ENCODE measurements around the gene KANK4.

The KANK4 gene

DNA sequence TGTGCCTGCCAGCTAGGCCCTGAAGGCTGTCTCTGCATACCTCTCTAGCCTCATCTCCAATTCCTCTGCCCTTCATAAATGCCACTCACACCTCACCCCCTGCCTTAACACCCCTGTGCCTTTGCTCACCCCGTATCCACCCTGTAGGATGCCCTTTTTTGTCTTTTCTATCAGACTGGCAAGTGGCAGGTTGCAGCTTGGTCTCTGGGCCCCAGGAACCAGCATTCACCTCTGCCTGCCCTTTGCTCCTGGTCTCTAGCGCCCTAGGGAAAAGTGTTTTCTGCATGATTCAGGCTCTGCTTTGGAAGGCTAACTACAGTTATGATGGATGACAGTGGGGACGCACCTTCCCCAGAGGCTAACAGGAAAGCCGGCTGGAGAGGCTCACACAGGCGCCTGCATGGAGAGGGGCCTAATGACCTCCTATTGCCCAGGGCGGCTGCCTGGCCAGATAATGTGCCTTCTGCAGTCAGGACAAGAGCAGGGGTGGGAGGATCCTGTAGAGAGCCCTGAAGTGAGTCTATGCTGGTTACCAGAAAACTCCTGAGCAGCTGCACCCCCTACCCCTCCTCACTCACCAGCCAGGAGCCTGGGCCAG lies 11.2 kb downstream of the KANK4 start:
- DNase-seq, result no peak

DNA sequence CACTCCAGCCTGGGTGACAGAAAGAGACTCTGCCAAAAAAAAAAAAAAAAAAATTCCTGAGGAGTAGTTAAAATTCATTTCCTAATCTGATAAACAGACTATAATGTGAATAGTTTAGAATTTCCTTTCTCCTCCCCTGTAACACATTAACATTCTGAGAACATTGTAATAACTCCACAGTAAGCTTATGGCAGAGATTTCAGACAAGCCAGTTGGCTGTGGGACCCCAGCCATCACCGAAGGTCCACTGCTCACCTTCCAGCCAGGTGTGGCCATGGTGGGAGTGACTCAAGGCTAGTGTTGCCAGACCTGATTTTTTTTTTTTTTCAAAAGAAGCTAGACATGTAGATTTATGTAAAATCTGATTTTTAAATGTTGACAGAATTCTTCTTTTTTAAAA lies 11.8 kb downstream of the KANK4 start:
- DNase-seq, result no peak

DNA sequence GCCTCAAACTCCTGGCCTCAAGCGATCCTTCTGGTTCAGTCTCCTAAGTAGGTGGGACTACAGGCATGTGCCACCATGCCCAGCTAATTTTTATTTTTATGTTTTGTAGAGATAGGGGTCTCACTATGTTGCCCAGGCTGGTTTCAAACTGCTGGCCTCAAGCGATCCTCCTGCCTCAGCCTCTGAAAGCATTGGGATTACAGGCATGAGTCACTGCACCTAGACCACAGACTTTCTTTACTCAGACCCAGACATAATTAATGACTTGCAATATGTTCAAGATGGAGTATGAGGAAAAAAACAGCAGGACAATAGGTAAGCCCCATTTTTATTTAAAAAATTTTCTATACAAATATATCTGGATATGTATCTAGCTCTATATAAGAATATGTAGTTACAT lies 13.2 kb downstream of the KANK4 start:
- no peak for DNase-seq

DNA sequence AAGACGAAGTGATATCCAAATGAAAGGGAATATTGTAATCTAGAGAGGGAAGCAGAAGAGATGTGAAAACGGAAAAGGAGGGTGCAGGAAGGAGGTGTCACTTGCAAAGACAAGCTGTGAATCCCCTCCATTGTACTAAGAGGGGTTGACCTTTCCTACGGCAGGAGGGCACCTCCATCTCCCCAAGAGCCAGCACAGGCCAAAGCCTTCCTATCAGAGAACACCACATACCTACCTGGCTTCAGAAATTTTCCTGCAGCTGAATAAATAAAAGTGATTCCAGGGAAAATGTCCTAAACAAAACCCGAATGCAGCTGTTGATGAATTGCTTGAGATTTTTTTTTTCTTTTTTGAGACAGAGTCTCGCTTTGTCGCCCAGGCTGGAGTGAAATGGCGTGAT lies 14.3 kb downstream of the KANK4 start:
- DNase-seq, result no peak

DNA sequence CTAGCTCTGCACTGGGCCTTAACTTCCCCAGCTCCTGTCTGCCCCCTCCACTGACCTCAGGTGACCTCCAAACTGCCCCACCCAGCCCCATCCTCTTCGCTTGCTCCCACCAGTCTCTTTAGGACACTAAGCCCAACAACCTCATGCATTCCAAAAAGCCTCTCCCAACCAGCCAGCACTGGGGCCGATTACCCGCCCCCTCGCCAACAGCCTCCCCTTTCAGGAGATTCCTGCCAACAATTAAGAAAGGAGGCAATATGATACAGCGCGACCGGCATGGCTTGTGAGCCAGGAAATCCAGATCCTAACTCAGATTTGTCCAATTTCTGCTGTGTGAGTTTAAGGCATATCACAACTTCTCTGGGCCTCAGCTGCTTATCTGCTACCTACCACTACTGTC lies 14.7 kb downstream of the KANK4 start:
- DNase-seq, result no peak

DNA sequence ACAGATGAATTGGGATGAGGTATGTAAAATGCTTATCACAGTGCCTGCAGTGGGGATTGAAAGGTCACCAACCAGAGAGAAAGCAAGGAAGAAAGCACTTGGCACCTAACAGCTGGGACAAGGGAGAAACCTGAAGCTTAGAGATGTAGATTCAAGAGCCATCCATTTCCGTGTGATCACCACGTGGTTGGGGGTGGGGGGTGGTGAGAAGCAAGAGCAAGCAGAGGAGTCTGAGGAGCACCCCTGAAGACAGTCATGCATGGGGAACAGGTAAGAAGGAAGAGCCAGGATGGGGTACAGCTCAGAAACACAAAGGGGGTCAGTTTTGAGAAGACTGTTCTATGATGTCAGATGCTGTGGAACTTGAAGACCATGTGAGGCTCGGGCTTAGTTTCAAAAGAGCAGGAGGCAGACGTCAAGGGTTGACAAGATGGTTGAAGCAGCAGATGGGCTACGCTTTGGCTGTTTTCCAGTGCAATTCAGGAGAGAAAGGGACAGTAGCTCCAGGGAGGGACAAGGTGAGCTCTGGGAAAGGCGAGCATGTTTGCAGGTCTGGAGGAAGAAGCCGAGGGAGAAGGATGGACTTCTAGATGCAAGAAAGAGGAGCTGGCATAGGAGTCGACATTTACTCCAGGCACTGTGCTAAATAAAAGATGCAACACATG lies 17.4 kb downstream of the KANK4 start:
- no peak for DNase-seq

DNA sequence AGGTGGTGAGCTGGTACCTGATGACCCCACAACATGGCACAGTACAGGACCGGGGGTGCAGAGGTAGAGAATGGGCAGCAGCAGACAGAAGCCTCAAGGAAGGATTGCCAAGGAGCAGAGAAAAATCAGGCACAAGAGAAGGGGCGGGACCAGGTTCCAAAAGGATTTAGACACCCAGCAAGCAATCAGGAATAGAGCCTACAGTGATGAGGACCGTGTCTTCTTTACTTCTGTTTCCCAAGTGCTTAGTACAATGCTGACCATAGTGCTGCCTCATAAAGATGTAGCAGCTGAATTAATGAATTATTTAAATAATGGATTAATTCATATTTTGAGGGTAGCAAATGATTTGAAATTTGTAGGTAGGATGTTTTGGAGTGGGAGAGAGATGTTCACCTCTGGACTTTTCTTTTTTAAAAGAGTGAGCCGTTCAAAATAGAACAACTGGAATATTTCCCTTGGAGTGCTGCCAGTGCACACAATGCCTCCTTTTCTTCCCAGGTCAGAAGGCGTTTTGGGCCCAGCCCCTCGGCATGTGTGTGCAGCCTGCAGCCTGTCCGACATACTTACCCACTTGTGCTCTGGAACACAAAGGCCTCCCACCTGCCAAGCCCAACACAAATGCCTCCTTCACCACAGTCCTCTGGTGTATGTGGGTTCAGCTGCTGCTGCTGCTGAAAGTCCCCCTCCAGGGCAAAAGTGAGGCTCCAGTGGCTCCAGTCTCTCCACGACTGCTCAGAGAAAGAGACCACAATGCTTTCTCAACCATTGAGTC lies 19.6 kb downstream of the KANK4 start:
- peak in 35 of 51 donors; percentile 4 to 68 (median 41) for DNase-seq

DNA sequence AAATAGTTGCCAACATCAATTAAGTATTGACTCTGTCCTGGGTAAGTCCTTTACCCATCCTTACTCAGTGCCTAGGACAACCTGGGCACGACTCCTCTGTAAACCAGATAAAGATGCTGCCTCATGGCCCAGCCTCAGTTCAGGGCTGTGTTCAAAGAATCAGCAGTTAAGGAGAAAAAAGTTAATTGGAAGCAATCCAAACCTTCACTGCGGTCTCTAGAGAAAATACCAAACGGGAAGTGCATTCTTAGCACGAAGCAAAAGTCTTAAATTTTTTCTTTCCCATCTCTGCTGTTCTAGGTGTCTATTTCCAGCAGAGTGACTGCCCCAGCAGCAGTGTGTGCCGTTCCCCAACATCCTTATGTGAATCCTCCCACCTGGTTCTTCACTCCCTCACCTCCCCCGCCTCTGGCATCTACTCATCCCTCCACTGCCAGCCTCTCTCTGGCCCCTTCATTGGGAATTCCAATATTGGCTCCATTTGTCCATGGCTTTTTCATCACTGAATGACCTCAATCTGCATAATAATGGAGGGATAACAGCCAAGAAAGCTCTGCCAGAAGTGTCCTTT lies 23.2 kb downstream of the KANK4 start:
- DNase-seq, result peak in 3 of 51 donors; percentile 4 to 24 (median 11)

DNA sequence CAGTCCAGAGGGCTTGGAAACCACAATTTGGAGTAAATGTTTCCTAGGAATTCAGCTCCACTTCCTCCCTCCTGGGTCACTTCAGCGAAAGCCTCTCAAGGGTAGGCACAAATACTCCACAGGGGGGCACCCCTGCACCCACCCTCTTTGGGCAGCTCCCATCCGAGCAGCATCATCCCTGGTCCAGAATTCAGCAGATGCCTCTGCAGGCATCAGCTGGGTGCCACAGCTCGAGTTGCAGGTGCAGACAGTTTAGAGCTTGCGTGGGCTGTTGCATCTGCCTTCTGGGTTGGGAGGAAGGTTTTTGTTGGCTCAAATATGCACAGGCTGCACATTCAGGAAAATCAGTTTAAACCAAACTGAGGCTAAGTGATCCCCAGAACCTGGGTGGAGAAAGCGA lies 25.0 kb downstream of the KANK4 start:
- no peak for DNase-seq

DNA sequence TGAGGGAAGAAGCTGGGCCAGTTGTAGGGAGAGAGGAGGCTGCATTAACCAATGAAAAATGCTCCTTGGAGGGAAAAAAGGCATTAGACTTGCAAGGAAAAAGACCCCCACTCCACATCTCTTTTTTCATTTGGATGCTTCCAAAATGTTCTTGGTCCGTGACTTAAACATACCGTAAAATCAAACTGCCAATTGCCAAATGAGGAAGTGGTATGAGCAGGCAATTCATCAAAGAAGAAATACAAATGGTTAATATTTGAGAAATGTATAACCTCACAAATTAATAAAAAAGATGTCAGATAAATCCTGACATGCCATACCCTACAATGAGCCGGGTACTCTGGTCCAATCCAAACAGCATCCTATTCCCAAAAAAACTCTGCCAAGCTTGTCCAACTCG lies 30.6 kb downstream of the KANK4 start:
- no peak for DNase-seq

DNA sequence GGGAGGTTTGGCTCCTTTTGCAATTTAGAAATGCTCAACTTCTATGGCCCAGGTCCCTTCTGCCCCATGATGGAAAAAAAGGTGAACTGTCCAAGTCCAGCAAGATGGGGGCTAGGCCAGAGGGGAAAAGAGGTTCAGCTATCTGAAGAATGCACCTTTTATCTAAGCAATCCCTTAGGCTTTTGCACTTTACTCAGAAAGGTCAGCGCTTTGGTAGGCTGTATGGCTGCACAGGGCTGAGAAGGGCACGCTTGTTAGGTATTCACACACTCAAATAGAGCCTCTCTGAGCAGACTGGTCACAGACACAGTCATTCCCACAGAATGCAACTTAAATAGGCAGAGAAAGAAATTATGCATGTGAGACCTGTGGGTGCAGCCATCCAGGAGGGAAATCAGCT lies 31.0 kb downstream of the KANK4 start:
- DNase-seq, result no peak

DNA sequence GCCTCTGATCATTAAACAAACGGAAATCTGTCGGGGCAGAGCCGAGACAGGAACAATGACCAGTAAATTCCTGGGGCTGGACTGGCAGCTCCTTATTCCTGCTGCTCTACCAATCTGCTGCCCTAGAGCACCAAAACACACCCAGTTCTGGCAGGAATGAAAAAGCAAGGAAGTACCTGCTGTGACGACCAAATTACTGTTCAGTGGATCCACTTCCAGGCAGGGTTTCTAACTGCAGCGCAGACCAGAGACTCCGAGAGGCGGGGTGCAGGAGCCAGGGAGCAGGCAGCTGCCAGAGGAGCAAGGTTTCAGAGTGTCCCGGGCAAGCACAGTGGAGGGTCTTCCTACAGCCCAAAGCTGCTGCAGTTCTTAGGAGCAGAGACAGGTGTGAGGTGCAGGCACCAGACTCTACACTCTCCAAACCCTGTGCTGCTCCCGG lies 32.4 kb downstream of the KANK4 start:
- DNase-seq, result no peak

DNA sequence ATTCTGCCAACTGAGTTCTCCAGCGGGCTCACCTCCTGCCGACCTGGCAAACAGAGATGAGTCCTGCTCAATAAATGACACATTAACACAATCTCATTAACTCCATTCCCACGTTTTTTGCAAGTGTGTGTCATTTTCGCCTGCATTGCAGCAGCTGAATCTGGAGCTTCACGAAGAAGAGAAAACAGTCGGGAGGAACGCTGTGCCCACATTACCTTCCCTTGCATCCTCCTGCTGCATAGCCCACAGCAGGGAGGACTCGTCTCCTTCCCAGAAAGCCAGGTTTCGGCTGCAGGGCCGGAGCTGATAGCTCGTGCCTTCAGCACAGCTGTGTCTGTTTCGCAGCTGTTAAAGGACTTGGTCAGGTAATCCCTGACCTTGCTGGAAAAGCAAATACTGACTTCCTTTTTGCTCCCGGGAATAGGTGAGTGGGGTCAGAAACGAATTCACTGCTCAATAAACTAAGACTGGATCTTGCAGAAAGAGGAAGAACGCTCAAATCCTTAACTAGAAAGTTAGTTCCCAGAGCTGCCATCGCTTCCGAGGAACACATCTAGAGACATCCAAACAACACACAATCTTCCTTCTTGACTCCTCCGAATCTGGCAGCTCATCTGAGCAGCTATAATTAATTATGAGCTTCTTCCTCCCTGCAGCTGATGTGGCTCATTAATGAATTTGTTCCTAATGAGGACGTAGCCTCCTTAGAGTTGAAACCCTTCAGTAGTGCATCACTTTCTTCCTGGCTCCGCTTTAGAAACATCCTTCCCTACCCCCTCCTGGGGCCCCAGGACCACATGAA lies 33.0 kb downstream of the KANK4 start:
- DNase-seq, result peak in 1 of 51 donors; percentile 22

DNA sequence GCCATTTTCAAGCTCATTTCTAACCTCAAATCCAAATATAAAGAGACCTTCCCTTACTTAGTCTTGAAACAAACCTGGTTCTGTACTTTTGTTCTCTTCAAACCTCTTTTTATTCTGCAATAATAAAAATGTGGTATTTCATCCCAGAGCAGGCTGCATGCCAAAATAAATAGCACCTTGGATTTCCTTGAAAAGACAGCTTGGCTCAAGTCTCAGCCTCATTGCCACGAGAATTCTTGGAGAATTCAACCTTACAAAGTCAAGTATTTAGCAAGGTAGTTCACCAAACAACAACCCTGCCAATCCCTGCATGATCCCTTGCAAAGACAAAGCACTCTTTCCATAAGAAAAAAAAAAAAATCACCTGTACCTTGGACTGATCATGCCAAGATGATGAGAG lies 33.8 kb downstream of the KANK4 start:
- DNase-seq, result no peak

DNA sequence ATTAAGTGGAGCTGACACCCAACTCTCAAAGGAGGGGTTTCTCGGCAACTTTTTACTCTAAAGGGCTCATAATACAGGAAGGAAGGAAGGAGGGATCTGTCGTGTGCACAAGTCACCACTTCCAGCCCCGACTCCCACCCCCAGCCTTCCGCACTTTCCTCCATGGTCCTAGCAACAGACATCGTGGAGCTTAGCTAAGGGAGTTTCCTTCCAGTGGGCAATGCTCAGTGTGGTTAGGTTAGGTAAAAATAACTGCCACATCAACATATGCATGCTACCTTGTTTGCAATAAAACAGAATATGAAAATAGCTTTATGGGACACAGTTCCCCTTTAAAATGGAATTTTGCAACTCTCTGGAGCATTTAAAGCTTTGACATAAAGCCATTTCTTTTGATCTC lies 35.2 kb downstream of the KANK4 start:
- no peak for DNase-seq

DNA sequence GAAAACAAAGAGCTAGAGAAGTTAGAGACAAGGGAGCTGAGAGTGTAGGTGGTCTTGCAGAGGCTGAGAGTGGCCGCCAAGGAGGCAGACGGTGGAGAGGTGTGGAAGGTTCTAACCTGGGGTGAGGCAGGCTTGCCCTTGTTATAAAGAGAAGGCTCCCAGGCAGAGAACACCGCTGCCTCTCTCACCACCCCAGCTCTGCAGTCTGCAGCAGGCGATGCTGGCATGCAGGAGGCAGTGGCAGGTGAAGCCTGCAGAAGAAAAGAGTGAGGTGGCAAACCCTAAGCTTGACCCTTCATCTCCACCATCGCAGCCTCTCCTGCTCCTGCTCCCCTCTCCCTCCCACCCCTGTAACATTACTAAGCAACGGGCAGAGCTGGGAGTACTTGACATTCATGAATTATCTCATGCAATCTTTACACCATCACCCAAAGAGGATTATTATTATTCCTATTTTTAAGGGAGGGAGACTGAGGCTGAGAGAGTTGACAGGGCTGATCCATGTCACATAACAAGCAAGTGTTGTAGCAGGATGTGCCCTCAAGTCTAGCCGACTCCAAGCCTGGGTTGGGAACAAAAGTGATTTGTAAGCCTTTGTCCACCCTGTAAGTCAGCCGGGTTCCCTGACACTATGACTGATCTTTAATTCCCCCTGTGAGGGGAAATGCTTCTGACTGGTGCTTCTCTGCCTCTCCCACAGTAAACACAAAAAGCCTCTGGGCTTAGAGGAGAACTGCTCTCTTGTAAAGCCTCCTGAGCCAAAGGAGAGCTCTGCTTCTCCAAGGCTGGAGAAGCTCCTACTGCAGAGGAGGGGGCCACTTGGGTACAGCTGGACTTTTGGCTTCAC lies 36.1 kb downstream of the KANK4 start:
- no peak for DNase-seq

DNA sequence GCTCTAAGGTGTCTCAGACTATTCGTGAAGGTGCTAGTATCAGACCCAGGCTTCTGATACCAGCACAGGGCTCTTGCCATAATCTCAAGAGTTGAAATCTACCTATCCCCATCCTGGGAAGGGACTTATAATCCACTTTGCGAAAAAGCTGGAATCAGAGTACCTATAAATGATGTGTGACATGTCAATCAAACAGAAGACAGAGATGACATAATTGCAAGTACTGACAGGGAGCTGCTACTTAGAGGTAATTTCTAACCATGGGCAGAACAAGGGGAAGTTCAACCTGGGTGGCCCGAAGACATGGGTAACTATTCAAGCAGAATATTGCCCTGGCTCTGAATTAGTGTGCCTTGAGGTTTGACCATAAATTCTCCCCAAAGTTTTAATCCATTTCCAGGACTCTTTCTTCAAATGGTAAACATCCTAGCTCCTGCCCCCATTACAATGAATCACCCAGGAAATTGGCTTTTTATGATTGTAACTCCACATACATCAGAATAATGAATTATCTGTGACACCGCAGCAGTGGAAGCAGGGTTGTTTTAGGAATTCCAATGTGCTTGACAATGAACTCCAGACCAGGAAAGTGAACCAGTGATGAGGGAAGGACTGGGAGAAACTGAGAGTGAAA lies 37.2 kb downstream of the KANK4 start:
- DNase-seq, result no peak

DNA sequence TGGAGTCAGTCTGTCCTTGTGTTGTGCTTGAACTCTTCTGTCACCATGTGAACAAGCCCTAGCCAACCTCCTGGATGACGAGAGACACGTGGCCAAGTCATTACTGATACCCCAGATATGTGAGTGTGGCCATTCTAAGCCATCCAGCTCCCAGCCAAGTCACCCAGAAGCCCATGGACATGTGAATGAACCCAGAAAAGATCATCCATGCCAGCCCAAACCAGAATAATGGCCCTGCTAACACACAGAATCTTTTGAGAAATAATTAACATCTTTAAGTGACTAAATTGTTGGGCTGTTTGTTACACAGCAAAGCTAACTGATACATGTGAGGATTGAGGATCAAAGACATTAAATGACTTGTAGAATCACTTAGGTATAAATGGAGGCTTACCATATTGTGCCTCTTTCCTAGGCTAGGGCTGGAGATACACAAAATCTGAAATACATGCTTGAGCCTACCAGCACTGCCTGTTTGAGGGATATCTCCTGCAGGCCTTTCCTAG lies 38.2 kb downstream of the KANK4 start:
- DNase-seq, result no peak

DNA sequence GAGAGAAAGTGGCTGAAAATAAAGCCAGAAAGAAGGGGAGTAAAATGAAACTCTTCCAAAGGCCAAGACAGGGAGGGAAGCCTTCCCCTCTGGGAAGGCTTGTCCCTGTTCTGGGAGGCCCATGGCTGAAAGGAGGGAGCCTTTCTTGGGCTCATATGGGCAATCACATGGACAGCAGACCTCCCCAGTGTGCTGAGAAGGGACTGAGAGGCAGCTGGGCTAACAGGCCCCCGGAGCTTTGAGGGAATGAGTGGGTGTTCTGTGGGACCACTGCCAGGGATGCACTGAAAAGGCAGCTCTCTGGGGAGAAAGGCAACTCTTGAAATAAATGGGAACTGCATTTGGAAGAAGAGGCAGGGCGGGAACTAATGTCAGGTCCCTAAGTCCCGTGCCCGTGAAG lies 39.1 kb downstream of the KANK4 start:
- no peak for DNase-seq

DNA sequence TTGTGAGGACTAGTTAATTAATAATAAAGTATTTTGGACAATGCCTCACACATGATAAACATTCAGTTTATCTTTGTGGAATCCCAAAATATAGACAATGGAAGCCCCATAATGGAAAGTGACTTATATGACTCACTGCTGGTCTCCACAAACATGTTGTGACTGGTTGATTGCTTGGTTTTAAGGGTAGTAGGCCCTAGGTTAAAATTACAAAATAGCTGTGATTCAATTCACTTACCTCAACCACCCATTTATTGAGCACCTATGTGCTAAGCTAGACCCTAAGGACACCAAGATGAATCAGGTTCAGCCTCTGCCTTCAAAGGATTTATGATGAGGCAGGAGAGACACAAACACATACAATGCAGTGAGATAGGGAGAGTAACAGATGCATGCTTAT lies 42.4 kb downstream of the KANK4 start:
- no peak for DNase-seq
